SK-N-SH (cell line): ENCODE measurements around the gene TMIGD3.

Source experiments
- CTCF ChIP-seq: fragments of 200-600 bp; sonication (generic); IDR thresholded peaks from 2 replicates; pipeline ENCODE4 v1.6.1; 2017; ENCODE audit warnings: antibody characterized with exemption, mild to moderate bottlenecking, moderate library complexity
- EP300 ChIP-seq, 2 experiments: IDR thresholded peaks; 2 replicates each; pipeline versions ENCODE4 v1.4.0 to v1.6.1; 2012; ENCODE audit warnings: borderline replicate concordance in 1 of 2, low read depth in 1 of 2, low read length in 1 of 2
- GABPA ChIP-seq: IDR thresholded peaks from 2 replicates; pipeline ENCODE4 v1.4.0; 2012; ENCODE audit warnings: low read depth, mild to moderate bottlenecking
- RAD21 ChIP-seq: IDR thresholded peaks from 2 replicates; pipeline ENCODE4 v1.6.1; 2012; ENCODE audit warnings: mild to moderate bottlenecking, low read length
- TAF1 ChIP-seq: IDR thresholded peaks from 2 replicates; pipeline ENCODE4 v1.6.1; 2012; ENCODE audit warnings: low read depth, mild to moderate bottlenecking, low read length, moderate library complexity, borderline replicate concordance
- TCF12 ChIP-seq: IDR thresholded peaks from 2 replicates; pipeline ENCODE4 v1.4.0; 2012
- USF2 ChIP-seq: fragments of 150-350 bp; IDR thresholded peaks from 2 replicates; pipeline ENCODE4 v1.6.1; 2017; ENCODE audit warnings: antibody characterized with exemption, low read length, low read depth, borderline replicate concordance

- TF ChIP-seq EP300 (IDR thresholded peaks at IDR 0.05; ENCODE audit: borderline replicate concordance in 1 of 2, low read depth in 1 of 2, low read length in 1 of 2) (no peak), RAD21 (no peak), GABPA (no peak), CTCF (no peak), TCF12 (no peak), USF2 (no peak), TAF1 (no peak)
Observed at GRCh38 chr1:111541721-111542120, 38.3 kb upstream of the TMIGD3 start.
